ENCODE data around the gene COMMD10. TPM values are rescaled to one million over a fixed set of nuclear protein-coding genes. Genes with fewer than 3 reads are reported as not detected.

COMMD10 gene
- total and polyA plus RNA-seq, 2 experiments from 2014 or later: 26.0 to 38.9 TPM

DNA sequence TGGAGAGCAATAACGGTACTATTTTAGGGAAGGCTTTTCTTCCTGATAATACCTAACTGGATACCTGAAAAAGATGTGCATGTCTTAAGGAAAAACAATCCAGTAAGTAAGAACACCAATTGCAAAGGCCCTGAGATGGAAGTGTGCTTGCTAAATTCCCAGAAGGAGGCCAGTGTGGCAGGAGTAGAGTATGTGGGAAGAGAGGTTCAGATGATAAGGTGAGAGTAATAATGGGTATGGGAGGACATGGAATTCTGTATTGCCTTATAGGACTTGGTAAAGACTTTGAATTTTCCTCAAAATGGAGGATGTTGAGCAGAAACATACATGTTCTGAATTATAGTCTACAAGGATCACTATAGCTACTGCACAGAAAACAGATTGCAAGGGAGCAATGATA, 89.3 kb downstream of the COMMD10 start:
- Histone ChIP-seq H3K27me3 (replicated peaks; ENCODE audit: insufficient read depth) (no peaks in the 10 kb centered on the region), H3K79me2 (ENCODE audit: insufficient read depth) (no peaks in the 10 kb centered on the region), H3K9me3 (ENCODE audit: low read depth) (no peaks in the 10 kb centered on the region), H3F3A (ENCODE audit: insufficient read depth) (no peaks in the 10 kb centered on the region), H3K9ac (no peak overlapping the region), H3K36me3 (ENCODE audit: low read depth) (no peaks in the 10 kb centered on the region), H4K20me1 (ENCODE audit: insufficient read depth) (no peaks in the 10 kb centered on the region), H2AFZ (no peak overlapping the region), H3K27ac (no peak overlapping the region), H3K4me2 (ENCODE audit: unreplicated experiment) (no peak overlapping the region), H3K4me3 (no peak overlapping the region), H3K9me2 (ENCODE audit: insufficient read depth) (no peaks in the 10 kb centered on the region), H3K4me1 (ENCODE audit: insufficient read depth) (no peaks in the 10 kb centered on the region)
- no peak for TF ChIP-seq EZH2 (IDR thresholded peaks at IDR 0.05; ENCODE audit: insufficient read depth, poor library complexity, severe bottlenecking)
- no peak for TF ChIP-seq EZH2phosphoT487 (IDR thresholded peaks at IDR 0.05; ENCODE audit: insufficient read depth, low read depth)
- in situ Hi-C loops (cut with MboI): no loop called here
- WGBS, 2 experiments (ENCODE audit: low coverage in 1 of 2, low lambda C conversion rate in 2 of 2, missing lambda C conversion rate in 2 of 2): 100% methylated on average over 1 of the region's 1 CpG
- no peak for DNase-seq

- Histone ChIP-seq H3K4me3 (no peak overlapping the region), H3K4me1 (ENCODE audit: insufficient read depth) (no peaks in the 10 kb centered on the region), H3F3A (ENCODE audit: insufficient read depth) (no peaks in the 10 kb centered on the region), H3K27me3 (replicated peaks; ENCODE audit: insufficient read depth) (no peaks in the 10 kb centered on the region), H4K20me1 (ENCODE audit: insufficient read depth) (no peaks in the 10 kb centered on the region), H3K4me2 (ENCODE audit: unreplicated experiment) (no peak overlapping the region), H2AFZ (no peak overlapping the region), H3K36me3 (ENCODE audit: low read depth) (no peaks in the 10 kb centered on the region), H3K27ac (no peak overlapping the region), H3K9me2 (ENCODE audit: insufficient read depth) (no peaks in the 10 kb centered on the region), H3K9me3 (ENCODE audit: low read depth) (no peaks in the 10 kb centered on the region), H3K79me2 (ENCODE audit: insufficient read depth) (no peaks in the 10 kb centered on the region), H3K9ac (no peak overlapping the region)
- DNase-seq: no peak
- in situ Hi-C loops (cut with MboI): no loop called here
- WGBS, 2 experiments (ENCODE audit: low coverage in 1 of 2, low lambda C conversion rate in 2 of 2, missing lambda C conversion rate in 2 of 2): 79 to 81% methylated on average over 6 of the region's 6 CpGs
- TF ChIP-seq EZH2phosphoT487 (IDR thresholded peaks at IDR 0.05; ENCODE audit: insufficient read depth, low read depth) (no peak), EZH2 (IDR thresholded peaks at IDR 0.05; ENCODE audit: insufficient read depth, poor library complexity, severe bottlenecking) (no peak)
These were observed 91.3 kb downstream of the COMMD10 start for GRCh38 chr5:116176121-116176520.

- H3K9ac ChIP-seq: no peak overlapping the region
- 85% methylated on average over 4 of the region's 4 CpGs for WGBS, 2 experiments (ENCODE audit: low coverage in 1 of 2, low lambda C conversion rate in 2 of 2, missing lambda C conversion rate in 2 of 2)
- H3K79me2 ChIP-seq (ENCODE audit: insufficient read depth): no peaks in the 10 kb centered on the region
- no peaks in the 10 kb centered on the region for H3K27me3 ChIP-seq (replicated peaks; ENCODE audit: insufficient read depth)
- no peak overlapping the region for H3K4me2 ChIP-seq (ENCODE audit: unreplicated experiment)
- H3K36me3 ChIP-seq (ENCODE audit: low read depth): no peaks in the 10 kb centered on the region
- DNase-seq: no peak
- H3K9me3 ChIP-seq (ENCODE audit: low read depth): no peaks in the 10 kb centered on the region
- in situ Hi-C loops (cut with MboI): no loop called here
- no peaks in the 10 kb centered on the region for H3K4me1 ChIP-seq (ENCODE audit: insufficient read depth)
- no peak overlapping the region for H3K27ac ChIP-seq
- TF ChIP-seq EZH2 (IDR thresholded peaks at IDR 0.05; ENCODE audit: insufficient read depth, poor library complexity, severe bottlenecking): no peak
- no peaks in the 10 kb centered on the region for H3F3A ChIP-seq (ENCODE audit: insufficient read depth)
- H3K4me3 ChIP-seq: no peak overlapping the region
- H4K20me1 ChIP-seq (ENCODE audit: insufficient read depth): no peaks in the 10 kb centered on the region
- no peak overlapping the region for H2AFZ ChIP-seq
- no peaks in the 10 kb centered on the region for H3K9me2 ChIP-seq (ENCODE audit: insufficient read depth)
These were observed 94.1 kb downstream of the COMMD10 start for GRCh38 chr5:116178925-116179324.

GRCh38 chr5:116209166-116209565, 124.3 kb downstream of the COMMD10 start:
- no peak overlapping the region for H2AFZ ChIP-seq
- no peaks in the 10 kb centered on the region for H3F3A ChIP-seq (ENCODE audit: insufficient read depth)
- no peaks in the 10 kb centered on the region for H3K4me1 ChIP-seq (ENCODE audit: insufficient read depth)
- H3K4me3 ChIP-seq: no peak overlapping the region
- no peak overlapping the region for H3K27ac ChIP-seq
- no peak overlapping the region for H3K4me2 ChIP-seq (ENCODE audit: unreplicated experiment)
- in situ Hi-C loops (cut with MboI): no loop called here
- DNase-seq: no peak
- H3K27me3 ChIP-seq (replicated peaks; ENCODE audit: insufficient read depth): no peaks in the 10 kb centered on the region
- no peaks in the 10 kb centered on the region for H3K9me3 ChIP-seq (ENCODE audit: low read depth)
- WGBS, 2 experiments (ENCODE audit: low coverage in 1 of 2, low lambda C conversion rate in 2 of 2, missing lambda C conversion rate in 2 of 2): 96 to 97% methylated on average over 2 of the region's 2 CpGs
- no peaks in the 10 kb centered on the region for H3K36me3 ChIP-seq (ENCODE audit: low read depth)
- H3K79me2 ChIP-seq (ENCODE audit: insufficient read depth): no peaks in the 10 kb centered on the region
- no peaks in the 10 kb centered on the region for H4K20me1 ChIP-seq (ENCODE audit: insufficient read depth)
- H3K9ac ChIP-seq: no peak overlapping the region
- TF ChIP-seq EZH2phosphoT487 (IDR thresholded peaks at IDR 0.05; ENCODE audit: insufficient read depth, low read depth) (no peak), EZH2 (IDR thresholded peaks at IDR 0.05; ENCODE audit: insufficient read depth, poor library complexity, severe bottlenecking) (no peak)
- H3K9me2 ChIP-seq (ENCODE audit: insufficient read depth): no peaks in the 10 kb centered on the region

- H3F3A ChIP-seq (ENCODE audit: insufficient read depth): no peaks in the 10 kb centered on the region
- TF ChIP-seq EZH2 (IDR thresholded peaks at IDR 0.05; ENCODE audit: insufficient read depth, poor library complexity, severe bottlenecking) (no peak), EZH2phosphoT487 (IDR thresholded peaks at IDR 0.05; ENCODE audit: insufficient read depth, low read depth) (no peak)
- H4K20me1 ChIP-seq (ENCODE audit: insufficient read depth): no peaks in the 10 kb centered on the region
- no peak overlapping the region for H2AFZ ChIP-seq
- H3K27ac ChIP-seq: no peak overlapping the region
- no peaks in the 10 kb centered on the region for H3K79me2 ChIP-seq (ENCODE audit: insufficient read depth)
- H3K36me3 ChIP-seq (ENCODE audit: low read depth): no peaks in the 10 kb centered on the region
- no peak overlapping the region for H3K4me3 ChIP-seq
- no peaks in the 10 kb centered on the region for H3K9me3 ChIP-seq (ENCODE audit: low read depth)
- no peaks in the 10 kb centered on the region for H3K9me2 ChIP-seq (ENCODE audit: insufficient read depth)
- in situ Hi-C loops (cut with MboI): no loop called here
- no peak for DNase-seq
- no peaks in the 10 kb centered on the region for H3K27me3 ChIP-seq (replicated peaks; ENCODE audit: insufficient read depth)
- no peak overlapping the region for H3K9ac ChIP-seq
- H3K4me1 ChIP-seq (ENCODE audit: insufficient read depth): no peaks in the 10 kb centered on the region
- H3K4me2 ChIP-seq (ENCODE audit: unreplicated experiment): no peak overlapping the region
These were observed 127.4 kb downstream of the COMMD10 start for GRCh38 chr5:116212225-116212624.

All from GM23248 (cell line).